Gastrocnemius medialis (tissue), 4 donors: Measurements from ENCODE around the gene TNRC6B.

Source experiments
- CTCF ChIP-seq, 5 experiments: fragments of 450-650 bp in 3 of 5; fragments of 200-600 bp in 2 of 5; sonication (generic) in 2 of 5; IDR thresholded peaks in 4 of 5; conservative IDR thresholded peaks in 1 of 5; 1 replicate in 4 of 5; 2 replicates in 1 of 5; pipeline ENCODE4 v1.5.1; 2016 to 2019; ENCODE audit warnings: antibody characterized with exemption in 5 of 5, mild to moderate bottlenecking in 3 of 5, moderate library complexity in 3 of 5
- POLR2A ChIP-seq, 2 donors: fragments of 450-650 bp; IDR thresholded peaks; one replicate each; pipeline ENCODE4 v1.6.1; 2017; ENCODE audit warnings: antibody characterized with exemption in 2 of 2, mild to moderate bottlenecking in 2 of 2, moderate library complexity in 2 of 2

GRCh38 chr22:40250608-40251007 lies 72.9 kb downstream of the TNRC6B start:
- TF ChIP-seq CTCF (IDR thresholded peaks at IDR 0.05 in 4 of 5, conservative IDR thresholded peaks at IDR 0.05 in 1 of 5) (no peak), POLR2A (IDR thresholded peaks at IDR 0.05) (no peak)
